ENCODE measurements around the gene NFATC1. TPM values are rescaled to one million over a fixed set of nuclear protein-coding genes. Genes with fewer than 3 reads are reported as not detected.

The NFATC1 gene
- total RNA-seq, 1 donor from 2014 or later = 80.3 TPM

GRCh38 chr18:79447703-79448367 is 52.1 kb downstream of the NFATC1 start:
- intact Hi-C loops (cut with DNase I) = no loop called here
- ATAC-seq (no peak), DNase-seq (ENCODE audit: low spot score) (no peak)

- no peak for DNase-seq (ENCODE audit: low spot score)
- ATAC-seq = no peak
- intact Hi-C loops (cut with DNase I) = no loop called here
Measured at GRCh38 chr18:79448621-79449020, 52.9 kb downstream of the NFATC1 start.

GRCh38 chr18:79449551-79450288 is 54.0 kb downstream of the NFATC1 start:
- ATAC-seq = no peak
- DNase-seq (ENCODE audit: low spot score) = no peak
- intact Hi-C loops (cut with DNase I) = no loop called here

- DNase-seq (ENCODE audit: low spot score) (no peak), ATAC-seq (no peak)
- intact Hi-C loops (cut with DNase I) = no loop called here
Measured at GRCh38 chr18:79450289-79451080, 54.8 kb downstream of the NFATC1 start.

- no peak for ATAC-seq
- intact Hi-C loops (cut with DNase I) = no loop called here
- DNase-seq (ENCODE audit: low spot score) = no peak
Measured at GRCh38 chr18:79451237-79452125, 55.8 kb downstream of the NFATC1 start.

- DNase-seq (ENCODE audit: low spot score) = no peak
- intact Hi-C loops (cut with DNase I) = no loop called here
- no peak for ATAC-seq
Measured at GRCh38 chr18:79452190-79452990, 56.7 kb downstream of the NFATC1 start.

- no peak for DNase-seq (ENCODE audit: low spot score)
- intact Hi-C loops (cut with DNase I) = no loop called here
- ATAC-seq = no peak
Measured at GRCh38 chr18:79452991-79453645, 57.4 kb downstream of the NFATC1 start.

GRCh38 chr18:79453816-79454735 is 58.3 kb downstream of the NFATC1 start:
- DNase-seq (ENCODE audit: low spot score) = no peak
- intact Hi-C loops (cut with DNase I) = no loop called here
- ATAC-seq = peak; percentile 61

- intact Hi-C loops (cut with DNase I) = no loop called here
- ATAC-seq = no peak
Measured at GRCh38 chr18:79455261-79455660, 59.5 kb downstream of the NFATC1 start.

GRCh38 chr18:79456105-79456980 is 60.6 kb downstream of the NFATC1 start:
- intact Hi-C loops (cut with DNase I) = no loop called here
- DNase-seq (ENCODE audit: low spot score) (no peak), ATAC-seq (no peak)

More at GRCh38 chr18:79455261-79455660, 59.5 kb downstream of the NFATC1 start:
- no peak for DNase-seq (ENCODE audit: low spot score)

- DNase-seq (ENCODE audit: low spot score) (no peak), ATAC-seq (no peak)
- intact Hi-C loops (cut with DNase I) = no loop called here
Measured at GRCh38 chr18:79457239-79457638, 61.5 kb downstream of the NFATC1 start.

GRCh38 chr18:79457652-79458051 is 61.9 kb downstream of the NFATC1 start:
- intact Hi-C loops (cut with DNase I) = no loop called here
- ATAC-seq = no peak

GRCh38 chr18:79458131-79458838 is 62.6 kb downstream of the NFATC1 start:
- peak; percentile 85 for ATAC-seq
- DNase-seq (ENCODE audit: low spot score) = peak; percentile 83
- intact Hi-C loops (cut with DNase I) = no loop called here

More at GRCh38 chr18:79457652-79458051, 61.9 kb downstream of the NFATC1 start:
- no peak for DNase-seq (ENCODE audit: low spot score)

GRCh38 chr18:79458917-79459803 is 63.4 kb downstream of the NFATC1 start:
- DNase-seq (ENCODE audit: low spot score) (no peak), ATAC-seq (no peak)
- intact Hi-C loops (cut with DNase I) = no loop called here

Measured in sciatic nerve (tissue), 2 donors.